CD4-positive, alpha-beta T cell treated with Interleukin-2 at 100 ng/mL for 4 hours (primary cell): Measurements from ENCODE around the gene PNMA8B.
A peak's percentile ranks its signal among the peaks of the same experiment; 100 is the strongest.

ENCODE experiments used
- DNase-seq: peaks from one replicate; pipeline ENCODE4 v3.0.0-alpha.2; 2020; ENCODE audit warnings: low spot score

PNMA8B gene

DNA sequence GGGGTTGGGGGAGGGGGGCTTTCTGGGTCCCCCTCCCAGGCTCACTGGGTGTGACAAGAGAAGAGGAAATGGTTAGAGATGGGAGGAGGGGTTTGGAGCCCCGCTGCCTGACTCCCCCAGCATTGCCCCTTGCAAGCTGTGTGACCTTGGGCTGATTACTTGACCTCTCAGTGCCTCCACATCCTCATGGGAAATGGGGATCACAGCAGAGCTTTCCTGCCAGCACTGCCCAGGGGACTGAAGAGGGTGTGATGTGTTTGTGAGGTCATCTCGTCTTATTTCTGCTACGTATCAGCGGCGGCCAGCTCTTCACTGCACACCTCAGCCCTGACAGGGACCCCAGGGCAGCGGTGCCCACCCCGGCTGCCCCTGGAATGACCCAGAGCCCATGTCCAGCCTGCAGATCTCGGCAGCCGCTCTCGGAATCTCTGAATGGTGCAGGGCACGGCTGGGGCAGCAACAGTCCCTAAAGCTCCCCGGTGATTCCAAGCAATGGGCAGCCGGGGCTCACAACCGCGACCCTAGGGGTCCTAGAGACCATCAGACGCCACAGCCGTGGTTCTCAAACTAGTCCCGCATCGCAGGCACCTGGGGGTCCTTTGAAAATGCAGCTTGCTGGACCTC is 8.4 kb downstream of the PNMA8B start:
- no peak for DNase-seq

DNA sequence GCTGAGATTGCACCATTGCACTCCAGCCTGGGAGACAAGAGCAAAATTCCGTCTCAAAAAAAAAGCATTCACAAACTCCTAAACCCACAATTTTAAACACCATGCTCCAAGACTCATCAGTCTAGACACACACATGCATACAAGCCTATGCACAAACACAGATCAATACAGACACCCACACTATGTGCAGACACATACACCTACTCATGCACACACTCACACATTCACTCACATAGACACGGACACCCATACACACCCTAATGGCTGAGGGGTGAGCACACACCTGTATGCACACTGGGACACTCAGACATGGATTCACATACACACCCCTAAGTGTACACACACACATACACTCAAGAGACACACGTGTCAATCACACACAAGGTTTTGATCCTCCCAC is 9.3 kb downstream of the PNMA8B start:
- no peak for DNase-seq

DNA sequence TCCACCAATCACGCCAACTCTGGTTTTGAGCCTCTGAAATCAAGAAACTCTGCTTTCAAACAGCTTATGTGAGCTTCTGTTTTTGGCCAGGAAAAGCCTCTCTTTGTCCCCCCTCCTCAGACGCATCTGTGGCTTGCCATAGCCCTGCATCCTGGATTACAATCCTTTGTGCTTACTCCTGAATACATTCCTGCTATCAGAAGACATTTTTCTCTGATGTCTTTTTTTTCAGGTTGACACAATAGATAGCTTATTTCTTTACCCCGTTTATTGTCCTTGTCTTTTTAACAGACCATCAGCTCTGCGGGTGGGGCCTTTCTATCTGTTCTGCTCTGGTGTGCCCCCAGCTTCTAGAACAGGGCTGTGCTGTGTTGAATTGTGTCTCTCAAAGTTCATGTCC is 11.0 kb downstream of the PNMA8B start:
- DNase-seq = no peak

DNA sequence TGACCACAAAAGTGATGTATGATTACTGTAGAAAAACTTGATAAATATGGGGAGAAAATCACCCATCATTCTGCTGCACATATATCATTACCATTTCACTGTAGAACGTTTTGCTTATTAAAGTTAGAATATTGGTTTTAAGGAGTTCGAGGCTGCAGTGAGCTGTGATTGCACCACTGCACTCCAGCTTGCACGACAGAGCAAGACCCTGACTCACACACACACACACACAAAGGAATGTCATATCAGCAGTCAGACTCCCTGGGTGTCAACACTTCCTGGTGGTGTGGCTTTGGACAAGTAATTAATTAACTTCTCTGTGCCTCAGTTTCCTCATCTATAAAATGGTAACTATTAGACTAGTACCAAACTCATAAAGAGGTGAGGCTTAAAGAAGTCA is 13.0 kb downstream of the PNMA8B start:
- no peak for DNase-seq

DNA sequence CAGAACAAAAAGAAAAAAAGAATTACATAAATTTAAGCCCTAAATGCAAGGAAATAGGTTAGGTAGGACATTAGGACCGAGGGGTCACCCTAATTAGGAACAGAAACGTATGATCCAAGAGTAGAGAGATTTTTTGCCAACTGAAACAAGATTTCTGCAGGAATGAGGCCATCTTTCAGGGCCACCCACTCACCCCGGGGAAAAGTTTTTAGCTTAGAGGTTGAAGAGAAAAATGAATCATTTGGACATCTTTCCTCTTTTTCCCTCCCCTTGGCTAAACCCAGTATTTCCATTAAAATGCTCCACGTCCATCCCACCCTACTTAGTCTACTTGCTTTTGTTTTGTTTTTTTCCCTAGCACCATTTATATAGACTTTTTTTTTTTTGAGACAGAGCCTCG is 13.7 kb downstream of the PNMA8B start:
- DNase-seq = no peak

DNA sequence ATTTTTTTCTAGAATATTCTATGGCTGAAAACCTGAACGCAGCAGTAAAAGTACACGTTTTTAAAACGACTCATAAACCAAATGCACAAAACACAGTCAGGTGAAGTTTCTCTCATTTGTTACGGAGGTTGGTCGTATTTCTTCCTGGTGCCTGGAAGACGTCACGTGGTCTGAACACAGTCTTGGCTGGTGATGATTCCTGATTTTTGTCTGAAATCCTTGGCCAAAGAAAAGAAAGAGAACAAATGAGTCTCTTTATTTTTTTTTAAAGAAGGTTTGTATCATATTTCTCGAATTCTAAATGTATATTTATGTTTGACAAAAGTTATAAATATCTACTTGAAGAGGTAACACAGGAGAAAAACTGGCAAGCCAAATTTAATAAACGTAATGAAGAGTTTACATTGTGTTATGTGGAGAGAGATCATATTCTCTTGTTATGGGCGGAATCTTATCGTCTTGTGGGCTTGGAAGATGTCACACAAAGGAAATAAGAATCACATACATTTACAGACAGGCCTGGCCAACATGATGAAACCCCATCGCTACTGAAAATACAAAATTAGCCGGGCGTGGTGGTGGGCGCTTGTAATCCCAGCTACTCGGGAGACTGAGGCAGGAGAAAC is 14.3 kb downstream of the PNMA8B start:
- DNase-seq = no peak

DNA sequence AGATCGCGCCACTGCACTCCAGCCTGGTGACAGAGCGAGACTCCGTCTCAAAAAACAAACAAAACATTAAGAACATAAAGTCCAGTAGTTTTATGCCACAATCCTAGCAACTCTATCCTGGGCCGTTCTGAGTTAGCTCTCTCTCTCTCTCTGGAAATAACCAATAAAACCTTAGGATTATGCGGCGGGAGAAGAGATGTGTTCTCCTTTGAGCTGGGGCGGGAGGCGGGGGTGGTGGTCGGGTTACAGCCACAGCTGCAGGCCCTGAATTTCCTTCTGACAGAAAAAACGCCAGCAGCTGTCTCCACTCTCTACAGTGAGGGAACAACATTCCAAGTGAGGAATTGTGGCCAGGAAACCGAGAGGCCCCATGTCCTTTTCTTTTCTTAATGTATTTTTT is 15.3 kb downstream of the PNMA8B start:
- DNase-seq = no peak

DNA sequence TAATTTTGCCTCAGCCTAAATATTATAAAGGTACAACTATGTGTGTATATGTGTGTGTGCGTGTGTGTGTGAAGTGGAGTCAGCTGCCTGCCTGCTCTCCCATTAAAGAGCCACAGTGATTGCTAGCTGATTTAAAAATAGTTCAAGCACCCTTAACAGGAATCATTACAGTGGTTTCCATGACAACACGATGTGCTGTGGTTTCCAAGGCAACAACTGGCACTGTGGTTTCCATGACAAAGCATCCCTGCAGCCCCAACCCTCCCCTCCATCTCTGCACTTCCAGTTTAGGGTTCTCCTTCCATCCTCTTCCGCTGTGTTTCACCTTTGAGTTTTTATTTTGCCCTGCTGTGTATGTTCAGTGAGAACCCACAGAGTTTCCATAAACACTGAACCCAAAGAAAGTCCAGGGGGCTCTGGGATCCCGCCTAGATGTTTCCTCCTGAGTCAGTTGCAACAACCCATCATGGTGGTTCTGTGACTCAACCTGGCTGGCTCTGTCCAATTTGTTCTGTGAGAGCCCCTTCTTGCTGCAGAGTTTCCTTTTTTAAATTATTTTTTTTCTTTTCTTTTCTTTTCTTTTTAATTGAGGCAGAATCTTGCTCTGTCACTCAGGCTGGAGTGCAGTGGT is 17.2 kb downstream of the PNMA8B start:
- DNase-seq = peak; percentile 18

DNA sequence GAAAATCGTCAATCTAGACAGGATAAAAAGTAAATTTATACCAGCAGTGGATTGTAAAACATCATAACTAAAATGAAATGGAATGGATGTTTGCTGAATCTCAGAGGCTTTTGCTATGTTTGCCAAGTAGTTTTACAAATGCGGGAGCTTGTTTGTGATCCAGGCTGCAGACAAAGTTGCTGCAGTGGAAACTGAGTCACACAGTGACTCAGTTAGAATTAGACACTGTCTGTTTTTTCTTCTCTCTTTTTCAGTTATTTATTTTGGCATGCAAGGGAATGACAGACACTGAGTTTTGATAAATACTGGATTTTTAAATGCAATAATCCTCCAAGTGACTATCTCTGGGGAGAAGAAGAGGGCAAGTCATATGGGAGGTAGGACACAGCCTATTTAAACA is 19.7 kb downstream of the PNMA8B start:
- DNase-seq = no peak

DNA sequence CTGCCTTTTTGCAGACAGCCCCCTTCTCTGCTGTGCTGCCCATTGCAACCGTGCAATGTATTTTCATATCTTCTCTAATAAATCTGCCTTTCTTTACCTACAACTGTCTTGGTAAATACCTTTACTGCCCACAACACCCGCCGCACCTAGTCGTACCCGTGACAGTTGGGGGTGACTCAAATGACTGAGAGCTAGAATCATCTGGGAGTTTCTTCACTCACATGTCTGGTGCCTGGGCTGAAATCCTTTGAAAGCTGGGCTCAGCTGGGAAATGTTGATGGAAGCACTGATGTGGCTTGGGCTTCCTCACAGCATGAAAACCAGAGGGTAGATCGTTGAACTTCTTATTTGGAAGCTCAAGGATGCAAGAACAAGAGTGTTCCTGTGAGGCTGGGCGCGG is 21.5 kb downstream of the PNMA8B start:
- DNase-seq = no peak

DNA sequence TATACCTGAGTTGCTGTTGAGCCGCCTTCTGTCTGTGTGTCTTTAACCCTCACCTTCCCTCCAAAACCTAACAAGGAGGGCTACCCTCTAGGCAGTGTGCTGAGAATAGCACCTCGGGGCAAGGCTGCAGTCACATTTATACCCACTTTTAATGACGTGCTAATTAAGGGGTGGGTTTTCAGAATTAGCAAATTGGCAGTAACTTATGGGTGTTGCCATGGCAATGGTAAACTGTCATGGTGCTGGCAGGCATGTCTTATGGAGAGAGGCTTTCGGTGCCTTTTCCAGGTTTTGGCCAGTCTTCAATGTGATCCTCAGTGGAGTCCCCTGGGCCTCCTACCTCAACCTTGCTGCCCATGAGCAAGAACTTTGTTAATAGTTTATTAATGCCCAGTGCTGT is 23.1 kb downstream of the PNMA8B start:
- DNase-seq = no peak

DNA sequence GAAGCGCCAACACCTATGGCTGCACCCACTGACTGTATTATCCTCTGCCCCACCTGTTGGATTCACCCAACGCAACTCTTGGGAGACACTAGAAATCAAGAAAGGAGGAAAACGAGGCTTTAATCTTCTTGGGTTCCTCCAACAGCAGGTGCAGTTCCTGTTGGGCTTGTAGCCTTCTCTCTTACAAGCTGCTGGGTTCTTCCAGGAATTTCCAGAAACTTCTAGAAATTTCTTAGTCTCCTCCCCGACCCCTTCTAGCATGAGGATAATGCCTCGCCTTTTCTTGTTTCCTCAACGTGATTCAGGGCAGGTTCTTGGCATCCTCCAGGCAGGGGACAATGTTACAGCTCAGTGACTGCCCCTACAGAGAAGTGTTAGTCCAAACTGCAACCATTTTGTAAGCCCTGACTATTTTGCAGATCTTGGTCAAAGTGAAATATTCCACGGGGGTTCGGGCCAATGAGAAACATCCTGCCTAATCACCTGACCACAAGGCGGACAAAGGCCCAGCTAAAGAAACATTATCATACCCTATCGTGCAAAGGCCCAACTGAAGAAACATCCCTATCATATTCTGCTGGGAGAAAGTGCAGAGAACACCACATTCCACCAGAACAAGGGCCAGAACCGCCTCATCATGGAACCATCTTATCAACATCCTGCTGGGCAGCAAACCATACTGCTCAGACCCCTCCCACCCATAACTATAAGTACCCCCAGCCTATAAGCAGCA is 23.7 kb downstream of the PNMA8B start:
- no peak for DNase-seq

DNA sequence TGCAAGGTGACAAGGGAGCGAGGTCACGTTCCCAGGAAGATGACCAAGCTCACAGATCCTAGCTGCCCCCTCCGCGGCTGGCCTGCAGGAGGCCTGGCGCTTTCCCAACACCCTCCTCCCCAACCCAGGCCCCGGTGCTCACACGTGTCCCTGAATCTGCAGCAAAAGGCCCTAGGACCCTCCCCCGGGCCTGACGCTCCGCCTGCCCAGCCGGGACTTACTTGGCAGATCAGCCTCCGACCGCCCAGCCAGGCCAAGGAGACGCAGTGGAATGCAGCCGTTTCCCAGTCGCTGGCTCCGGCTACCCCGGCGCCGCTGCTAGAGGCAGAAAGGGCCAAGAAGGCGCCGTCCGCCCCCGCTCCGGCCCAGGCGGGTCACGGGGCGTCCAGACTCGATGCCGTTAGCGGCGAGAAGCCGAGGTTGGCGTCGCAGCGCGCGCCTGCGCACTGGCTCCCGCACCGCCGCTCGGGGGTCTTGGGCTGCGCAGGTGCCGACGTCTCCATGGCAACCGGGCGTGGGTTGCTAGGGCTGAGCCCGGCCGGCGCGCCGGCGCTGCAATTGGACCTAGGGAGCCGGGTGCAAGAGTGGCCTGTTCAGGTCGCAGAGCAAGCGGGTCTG is 24.4 kb downstream of the PNMA8B start, which contains the start of gene PNMA8A:
PNMA8A (minus strand) TSS at position 448 of the 618 bp plus-strand sequence. CDS start 528 bp downstream, outside the sequence.
- no peak for DNase-seq

DNA sequence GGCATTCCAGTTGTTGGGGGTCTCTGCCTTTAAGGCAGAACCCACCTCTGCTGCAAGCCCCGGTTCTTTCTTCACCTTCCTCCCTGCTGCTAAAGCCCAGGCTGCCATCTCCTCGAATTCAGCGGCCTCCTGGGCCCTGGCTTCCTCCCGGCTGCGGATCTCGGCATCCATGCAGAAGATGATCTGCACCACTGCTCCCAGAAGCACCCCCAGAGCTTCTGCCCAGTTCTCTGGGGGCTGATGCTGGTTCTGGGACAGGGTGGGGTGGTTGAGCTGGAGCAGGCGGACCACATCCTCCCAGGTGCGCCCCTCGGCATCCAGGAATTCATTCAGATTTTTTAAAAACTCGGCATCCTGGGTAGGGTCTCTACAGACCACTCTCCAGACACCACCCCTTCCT is 25.3 kb downstream of the PNMA8B start:
- DNase-seq = no peak

DNA sequence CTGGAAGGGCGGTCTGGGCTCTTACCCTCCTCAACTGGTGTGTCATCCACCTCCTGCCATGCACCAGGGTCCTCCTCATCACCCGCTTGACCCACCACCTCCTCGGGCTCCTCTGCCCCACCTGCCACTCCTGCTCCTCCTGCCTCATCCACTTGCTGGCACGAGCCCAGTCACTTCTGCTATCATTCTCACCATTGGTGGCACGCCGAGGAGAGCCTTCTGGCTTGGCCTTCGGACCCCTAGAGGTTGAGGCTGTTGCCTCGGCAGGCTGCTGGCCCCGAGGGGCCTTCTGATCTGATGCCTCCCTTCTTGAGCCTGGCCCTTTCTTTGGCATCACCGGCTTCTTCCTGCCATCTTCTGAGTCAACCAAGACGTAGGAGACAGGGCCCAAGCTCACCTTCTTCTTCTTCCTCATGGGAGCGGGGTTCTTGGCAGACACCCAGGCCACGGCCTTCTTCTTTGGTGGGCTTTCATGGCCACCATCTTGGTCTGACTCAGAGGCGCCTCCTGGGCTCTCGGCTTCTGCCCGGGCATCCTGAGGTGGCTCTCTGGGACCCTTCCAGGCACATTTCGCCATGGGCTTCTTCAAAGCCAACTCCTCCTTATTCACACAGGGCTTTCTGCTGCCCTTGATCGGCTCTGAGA is 26.0 kb downstream of the PNMA8B start:
- DNase-seq = no peak

DNA sequence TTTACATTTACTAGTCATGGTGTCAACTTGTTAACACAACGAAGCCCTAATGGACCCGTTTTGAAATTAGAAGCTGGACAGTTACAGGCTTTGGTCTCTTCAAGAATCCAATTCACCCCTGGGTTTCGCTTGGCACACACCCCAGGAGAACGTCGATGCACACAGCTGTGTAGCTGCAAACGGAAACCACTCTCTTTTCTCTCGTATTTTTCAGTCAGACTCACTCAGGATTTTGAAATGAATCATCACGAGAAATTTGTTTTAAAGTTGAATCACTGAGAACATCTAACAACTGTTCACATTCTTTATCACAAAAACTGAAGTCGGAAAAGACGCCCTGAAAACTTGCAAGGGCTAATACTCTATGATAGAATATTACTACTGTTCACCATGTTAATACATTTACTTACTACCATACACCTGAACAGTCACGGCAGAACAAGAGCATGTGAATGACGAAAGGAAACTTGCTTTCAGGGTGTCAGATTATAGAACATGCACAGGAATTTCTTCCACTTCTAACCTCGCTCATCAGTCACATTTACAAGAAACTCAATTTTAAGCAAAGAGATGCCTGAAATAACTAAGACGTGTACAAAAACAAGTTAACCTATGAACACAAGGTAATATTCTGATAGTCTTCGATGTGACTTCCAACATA is 29.0 kb downstream of the PNMA8B start:
- DNase-seq = peak; percentile 5

DNA sequence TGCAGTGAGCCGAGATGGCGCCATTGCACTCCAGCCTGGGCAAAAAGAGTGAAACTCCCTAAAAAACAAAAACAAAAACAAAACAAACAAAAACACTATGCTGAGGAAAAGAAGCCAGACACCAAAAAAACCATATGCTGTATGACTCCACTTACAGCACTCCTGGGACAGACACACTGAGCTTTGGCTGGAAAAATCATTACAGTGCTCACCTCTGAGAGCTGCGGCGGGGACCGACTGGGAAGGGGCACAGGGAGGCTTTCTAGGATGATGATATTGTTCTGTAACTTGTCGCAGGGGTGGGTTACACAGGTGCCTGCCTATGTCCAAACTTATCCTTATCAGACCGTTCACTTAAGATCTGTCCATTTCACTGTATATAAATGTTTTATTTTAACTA is 32.2 kb downstream of the PNMA8B start:
- no peak for DNase-seq

DNA sequence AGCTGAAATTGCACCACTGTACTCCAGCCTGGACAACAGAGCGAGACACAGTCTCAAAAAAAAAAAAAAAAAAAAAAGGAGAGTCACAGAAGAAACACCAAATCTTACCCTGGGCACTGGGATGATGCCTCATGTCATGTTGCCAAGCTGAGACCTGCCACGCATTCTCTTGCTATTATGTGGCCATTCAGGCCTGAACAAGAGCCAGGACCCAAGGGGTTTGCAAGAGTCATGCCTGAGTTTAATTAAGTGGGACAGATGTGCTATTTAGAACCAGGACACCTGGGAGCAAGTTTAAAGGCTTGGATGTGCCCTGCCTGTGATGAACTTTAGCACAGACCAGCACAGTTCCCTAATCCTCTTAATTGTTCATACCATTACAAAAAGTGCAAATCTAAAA is 34.1 kb downstream of the PNMA8B start:
- no peak for DNase-seq

DNA sequence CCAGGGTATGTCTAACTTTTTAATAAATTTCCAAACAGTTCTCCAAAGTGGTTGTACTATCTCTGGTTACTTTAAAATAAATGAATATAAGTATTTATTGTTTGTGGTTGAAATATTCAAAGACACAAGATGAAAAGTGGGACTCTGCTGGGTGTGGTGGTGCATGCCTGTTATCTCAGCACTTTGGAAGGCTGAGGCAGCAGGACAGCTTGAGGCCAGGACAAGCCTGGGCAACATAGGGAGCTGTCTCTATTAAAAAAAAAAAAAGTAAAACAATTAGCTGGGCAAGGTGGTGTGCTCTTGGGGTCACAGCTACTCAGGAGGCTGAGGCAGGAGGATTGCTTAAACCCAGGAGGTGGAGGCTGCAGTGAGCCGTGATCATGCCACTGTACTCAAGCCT is 34.7 kb downstream of the PNMA8B start:
- DNase-seq = no peak

DNA sequence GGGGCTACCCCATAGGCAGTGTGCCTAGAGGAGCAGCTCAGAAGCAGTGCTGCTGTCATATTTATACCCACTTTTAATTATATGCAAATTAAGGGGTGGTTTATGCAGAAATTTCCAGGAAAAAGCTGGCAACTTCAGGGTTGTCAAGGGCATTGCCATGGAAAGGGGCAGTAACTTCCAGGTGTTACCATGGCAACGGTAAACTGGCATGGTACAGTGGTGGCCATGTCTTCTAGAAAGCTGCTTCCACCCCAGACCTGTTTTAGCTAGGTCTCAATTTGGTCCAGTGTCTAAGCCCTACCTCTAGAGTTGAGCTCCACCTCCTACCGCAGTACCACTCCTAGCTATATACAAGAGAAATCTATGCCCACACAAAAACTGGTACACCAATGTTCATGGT is 35.6 kb downstream of the PNMA8B start:
- no peak for DNase-seq

DNA sequence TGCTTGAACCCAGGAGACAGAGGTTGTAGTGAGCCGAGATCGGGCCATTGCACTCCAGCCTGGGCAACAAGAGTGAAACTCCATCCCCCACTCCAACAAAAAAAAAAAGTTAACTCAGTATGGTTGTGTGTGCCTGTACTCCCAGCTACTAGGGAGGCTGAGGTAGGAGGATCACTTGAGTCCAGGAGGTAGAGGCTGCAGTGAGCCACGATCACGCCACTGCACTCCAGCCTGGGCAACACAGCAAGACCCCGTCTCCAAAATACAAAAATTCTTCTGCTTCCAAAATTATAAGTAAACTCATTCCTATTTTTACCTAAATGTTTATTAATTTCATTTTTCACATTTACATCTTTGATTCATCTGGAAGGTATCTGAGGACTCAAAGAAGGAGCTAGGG is 38.7 kb downstream of the PNMA8B start:
- no peak for DNase-seq

DNA sequence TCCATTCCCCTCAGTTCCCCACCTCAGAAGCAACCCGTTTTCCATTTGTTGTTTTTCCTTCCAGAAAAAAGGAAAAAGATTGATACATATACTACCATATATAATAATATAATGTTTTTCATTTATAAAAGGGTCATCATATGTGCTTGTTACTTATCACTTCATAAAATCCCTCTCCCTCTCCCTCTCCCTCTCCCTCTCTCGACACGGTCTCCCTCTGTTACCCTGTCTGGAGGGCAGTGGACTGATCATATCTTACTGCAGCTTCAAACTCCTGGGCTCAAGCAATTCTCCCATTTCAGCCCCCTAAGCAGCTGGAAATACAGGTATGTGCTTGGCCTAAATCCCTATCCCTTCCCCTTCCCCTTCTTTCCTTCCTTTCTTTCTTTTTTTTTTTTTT is 41.4 kb downstream of the PNMA8B start:
- DNase-seq = no peak
